IPS-18a (cell line): ENCODE data around the gene AK1.
"Not testable (repeated sequence)": the region's sequence is repeated elsewhere in the genome, so short reads cannot be mapped to it uniquely, and the experiment has no call there.

Experiments used
- H3K27ac ChIP-seq: one replicate; pipeline ENCODE4 v1.5.1; 2013; ENCODE audit warnings: low read length
- H3K27me3 ChIP-seq: one replicate; pipeline ENCODE4 v1.6.1; 2013; ENCODE audit warnings: mild to moderate bottlenecking, low read length; ENCODE audit not compliant: control insufficient read depth, insufficient read depth
- H3K36me3 ChIP-seq: one replicate; pipeline ENCODE4 v1.6.1; 2013; ENCODE audit warnings: low read depth, low read length; ENCODE audit not compliant: control insufficient read depth
- H3K4me1 ChIP-seq: one replicate; pipeline ENCODE4 v1.6.1; 2013; ENCODE audit warnings: low read depth, low read length; ENCODE audit not compliant: control insufficient read depth
- H3K4me3 ChIP-seq: one replicate; pipeline ENCODE4 v1.5.1; 2013; ENCODE audit warnings: low read length
- H3K9ac ChIP-seq: one replicate; pipeline ENCODE4 v1.6.1; 2013; ENCODE audit warnings: mild to moderate bottlenecking, low read length, moderate library complexity
- H3K9me3 ChIP-seq: one replicate; pipeline ENCODE4 v1.6.1; 2013; ENCODE audit warnings: low read depth, low read length; ENCODE audit not compliant: control insufficient read depth

The AK1 gene

DNA sequence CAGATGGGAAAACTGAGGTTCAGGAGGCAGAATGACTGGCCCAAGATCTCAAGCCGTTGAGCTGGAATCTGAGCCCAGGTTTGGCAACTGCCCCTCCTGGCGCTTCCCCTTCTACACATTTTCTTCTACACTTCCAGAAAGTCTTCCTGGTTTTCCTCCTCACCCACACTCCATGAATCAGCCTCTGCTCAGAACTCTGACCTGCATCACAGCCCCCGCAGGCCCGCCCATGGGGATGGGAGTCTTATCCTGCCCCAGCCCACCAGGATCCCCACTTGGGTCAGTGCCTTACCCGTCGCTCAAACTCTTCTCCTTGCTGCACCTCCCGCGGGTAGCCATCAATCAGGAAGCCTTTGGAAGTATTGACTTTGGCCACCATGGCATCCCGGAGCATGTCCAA is 5.9 kb downstream of the AK1 start:
- Histone ChIP-seq H3K9me3 (no peaks in the 10 kb centered on the region), H3K36me3 (no peaks in the 10 kb centered on the region), H3K9ac (no peak overlapping the region), H3K27ac (no peak overlapping the region), H3K4me3 (no peak overlapping the region), H3K4me1 (no peaks in the 10 kb centered on the region), H3K27me3 (no peaks in the 10 kb centered on the region)

DNA sequence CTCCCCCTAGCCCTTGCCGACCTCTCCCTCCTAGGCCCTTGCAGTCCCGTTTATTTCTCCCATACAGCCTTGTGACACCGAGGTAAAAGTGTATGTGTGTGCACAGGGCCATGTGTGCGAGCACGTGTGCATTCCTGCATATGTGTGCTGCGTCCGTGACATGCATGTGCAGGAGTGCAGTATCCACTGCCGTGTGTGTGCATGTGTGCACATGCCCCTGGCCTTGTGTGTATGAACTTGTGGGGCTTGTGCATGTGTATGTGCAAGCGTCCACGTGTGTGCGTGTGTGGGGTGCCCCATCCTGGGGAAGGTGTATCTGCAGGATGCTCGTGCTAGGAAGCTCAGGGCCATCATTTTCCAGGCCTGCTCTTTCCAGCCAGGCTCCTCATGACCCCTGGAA is 6.6 kb downstream of the AK1 start:
- H3K4me3 ChIP-seq: no peak overlapping the region
- H3K9me3 ChIP-seq: no peaks in the 10 kb centered on the region
- H3K27ac ChIP-seq: no peak overlapping the region
- no peaks in the 10 kb centered on the region for H3K4me1 ChIP-seq
- H3K36me3 ChIP-seq: no peaks in the 10 kb centered on the region
- H3K9ac ChIP-seq: no peak overlapping the region
- no peaks in the 10 kb centered on the region for H3K27me3 ChIP-seq

DNA sequence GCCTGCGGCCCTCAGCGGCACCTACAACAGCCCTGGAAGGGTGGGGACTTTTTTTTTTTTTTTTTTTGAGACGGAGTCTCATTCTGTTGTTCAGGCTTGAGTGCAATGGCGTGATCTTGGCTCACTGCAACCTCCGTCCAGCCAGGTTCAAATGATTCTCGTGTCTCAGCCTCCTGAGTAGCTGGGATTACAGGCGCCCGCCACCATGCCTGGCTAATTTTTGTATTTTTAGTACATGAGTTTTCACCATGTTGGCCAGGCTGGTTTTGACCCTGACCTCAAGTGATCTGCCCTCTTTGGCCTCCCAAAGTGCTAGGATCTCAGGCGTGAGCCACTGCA is 7.4 kb downstream of the AK1 start:
- H3K9ac ChIP-seq, H3K9me3 ChIP-seq, H3K27me3 ChIP-seq, H3K36me3 ChIP-seq, H3K4me3 ChIP-seq, H3K4me1 ChIP-seq, H3K27ac ChIP-seq: not testable (repeated sequence)

DNA sequence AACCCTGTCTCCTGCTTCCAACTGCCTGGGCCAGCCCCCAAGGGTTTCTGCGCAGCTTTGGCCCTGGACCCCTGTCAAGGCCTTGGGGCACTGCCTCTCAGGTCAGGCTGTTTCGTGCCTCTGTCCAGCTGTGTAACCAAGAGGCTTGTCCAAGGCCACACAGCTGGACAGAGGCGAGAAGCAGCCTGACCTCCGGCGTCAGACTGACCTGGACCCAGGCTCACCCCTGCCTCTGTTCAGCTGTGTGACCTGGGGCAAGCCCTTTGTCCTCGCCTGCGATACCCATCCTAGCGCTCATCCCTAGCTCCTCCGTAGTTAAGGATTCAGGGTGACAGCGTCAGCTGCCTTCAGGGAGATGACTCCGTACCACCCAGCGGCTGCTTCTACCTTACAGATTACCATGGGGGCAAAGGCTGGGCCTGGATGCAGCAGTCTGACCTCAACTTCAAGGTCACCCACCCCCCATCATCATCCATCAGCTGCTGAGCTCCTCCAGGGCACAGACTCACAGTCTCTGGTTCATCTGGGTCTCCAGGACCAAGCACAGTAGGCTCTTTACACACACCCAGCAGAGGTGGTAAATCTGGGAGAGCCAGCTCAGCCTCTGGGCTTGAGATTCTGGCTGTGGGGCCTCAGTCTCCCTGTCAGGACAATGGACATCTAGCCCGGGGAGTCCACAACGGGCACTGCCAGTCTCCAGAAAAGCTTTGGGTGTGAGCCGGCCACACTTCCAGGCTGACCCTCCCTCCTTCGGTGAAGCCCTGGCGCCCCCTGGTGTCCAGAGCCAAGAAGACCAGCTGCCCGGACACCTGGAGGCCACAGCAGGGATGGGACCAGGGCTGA is 7.9 kb downstream of the AK1 start:
- Histone ChIP-seq H3K27ac (no peak overlapping the region), H3K9ac (no peak overlapping the region), H3K9me3 (no peaks in the 10 kb centered on the region)

DNA sequence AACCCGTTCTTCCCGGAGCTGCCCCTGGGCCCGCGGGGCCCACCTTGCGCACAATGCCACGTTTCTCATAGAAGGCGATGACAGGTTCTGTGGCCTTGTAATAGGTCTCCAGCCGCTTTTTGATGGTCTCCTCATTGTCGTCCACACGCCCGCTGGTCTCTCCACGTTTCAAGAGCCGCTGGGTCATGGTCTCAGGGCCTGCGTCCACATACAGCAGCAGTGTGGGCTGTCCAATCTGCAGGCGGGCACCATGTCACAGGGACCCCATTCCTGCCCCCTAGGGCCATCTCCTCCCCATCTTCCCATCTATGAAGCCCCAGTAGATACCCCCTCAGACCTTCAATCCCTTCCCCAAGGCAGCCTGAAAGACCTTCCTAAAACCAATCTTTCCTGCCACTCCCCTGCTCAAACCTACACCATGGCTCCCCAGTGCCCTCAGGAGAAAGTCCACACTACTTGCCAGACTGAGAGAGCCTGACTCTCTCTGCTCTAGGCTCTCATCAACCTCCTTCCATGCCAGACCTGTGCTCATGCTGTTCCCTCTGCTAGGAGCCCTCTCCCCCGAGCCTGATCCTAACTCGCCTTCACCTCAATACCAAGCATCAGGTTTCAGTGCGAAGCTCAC is 9.1 kb downstream of the AK1 start:
- Histone ChIP-seq H3K9ac (no peak overlapping the region), H3K4me1 (no peaks in the 10 kb centered on the region), H3K36me3 (no peaks in the 10 kb centered on the region), H3K27ac (no peak overlapping the region), H3K27me3 (no peaks in the 10 kb centered on the region), H3K9me3 (no peaks in the 10 kb centered on the region), H3K4me3 (no peak overlapping the region)

More for the DNA sequence above, 7.9 kb downstream of the AK1 start:
- no peak overlapping the region for H3K4me3 ChIP-seq
- H3K27me3 ChIP-seq: no peaks in the 10 kb centered on the region
- no peaks in the 10 kb centered on the region for H3K4me1 ChIP-seq
- no peaks in the 10 kb centered on the region for H3K36me3 ChIP-seq

DNA sequence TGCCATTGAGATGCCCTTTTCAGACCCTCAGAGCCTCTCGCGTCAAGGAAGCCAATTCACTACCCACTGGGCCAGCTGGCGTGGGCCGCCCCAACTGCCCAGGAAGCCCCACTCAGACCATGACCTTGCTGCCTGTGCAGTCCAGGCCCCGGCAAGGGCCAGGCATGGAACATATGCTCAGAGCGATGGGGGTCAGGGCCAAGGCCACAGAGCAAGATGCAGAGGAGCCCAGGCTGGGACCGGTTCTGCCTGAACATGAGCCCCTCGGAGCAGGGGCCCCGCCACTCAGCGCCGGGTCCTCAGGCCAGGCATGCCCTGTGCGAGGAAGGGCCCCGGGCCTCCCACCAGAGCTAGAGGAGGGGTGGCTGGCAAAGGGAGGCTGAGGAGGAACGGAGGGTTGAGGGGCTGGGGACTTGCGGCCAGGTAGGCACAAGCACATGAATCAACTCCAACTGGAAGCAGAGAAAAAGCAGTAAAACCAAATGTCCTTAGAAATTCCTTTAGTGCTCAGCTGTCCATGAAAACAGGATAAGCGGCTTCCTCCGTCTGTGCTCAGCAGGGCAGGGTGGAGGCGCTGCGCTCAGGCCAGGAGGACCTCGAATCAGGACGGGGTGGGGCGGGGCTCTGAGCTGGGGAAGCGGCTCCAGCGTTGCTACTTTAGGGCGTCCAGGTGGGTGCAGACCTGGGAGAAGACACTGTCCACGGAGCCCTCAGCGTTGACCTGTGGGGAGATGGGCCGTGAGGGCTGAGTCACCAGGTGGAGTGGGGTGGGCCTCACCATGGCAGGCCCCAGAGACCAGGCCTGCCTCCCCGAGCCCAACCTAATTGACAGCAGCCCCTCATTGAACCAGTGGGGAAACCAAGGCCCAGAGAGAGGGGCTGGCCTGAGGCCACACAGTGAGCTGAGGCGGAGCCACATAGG is 9.9 kb downstream of the AK1 start:
- Histone ChIP-seq H3K9ac (no peak overlapping the region), H3K9me3 (no peaks in the 10 kb centered on the region), H3K36me3 (no peaks in the 10 kb centered on the region), H3K4me1 (no peaks in the 10 kb centered on the region), H3K27ac (no peak overlapping the region), H3K4me3 (no peak overlapping the region), H3K27me3 (no peaks in the 10 kb centered on the region)

DNA sequence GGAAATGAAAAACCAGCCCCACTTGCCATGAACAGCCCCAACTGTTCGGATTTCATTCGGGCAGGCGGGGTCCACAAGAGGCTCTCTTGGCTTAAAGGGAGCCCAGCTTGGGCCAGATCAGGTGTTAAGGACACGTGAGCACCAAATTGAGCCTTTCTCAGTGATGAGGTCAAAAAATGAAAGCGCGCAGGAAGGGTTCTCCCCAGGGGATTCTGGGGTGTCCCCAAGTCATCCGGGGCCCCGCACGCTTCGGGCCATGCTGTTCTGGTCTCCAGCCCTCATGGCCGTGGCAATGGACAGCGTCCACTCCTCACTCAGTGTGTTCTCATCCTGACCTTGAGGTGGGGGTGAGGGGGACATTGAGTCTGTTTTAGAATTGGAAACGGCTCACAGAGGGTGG is 10.9 kb downstream of the AK1 start:
- Histone ChIP-seq H3K9me3 (no peaks in the 10 kb centered on the region), H3K9ac (no peak overlapping the region), H3K4me1 (no peaks in the 10 kb centered on the region), H3K4me3 (no peak overlapping the region), H3K36me3 (no peaks in the 10 kb centered on the region), H3K27ac (no peak overlapping the region), H3K27me3 (no peaks in the 10 kb centered on the region)

DNA sequence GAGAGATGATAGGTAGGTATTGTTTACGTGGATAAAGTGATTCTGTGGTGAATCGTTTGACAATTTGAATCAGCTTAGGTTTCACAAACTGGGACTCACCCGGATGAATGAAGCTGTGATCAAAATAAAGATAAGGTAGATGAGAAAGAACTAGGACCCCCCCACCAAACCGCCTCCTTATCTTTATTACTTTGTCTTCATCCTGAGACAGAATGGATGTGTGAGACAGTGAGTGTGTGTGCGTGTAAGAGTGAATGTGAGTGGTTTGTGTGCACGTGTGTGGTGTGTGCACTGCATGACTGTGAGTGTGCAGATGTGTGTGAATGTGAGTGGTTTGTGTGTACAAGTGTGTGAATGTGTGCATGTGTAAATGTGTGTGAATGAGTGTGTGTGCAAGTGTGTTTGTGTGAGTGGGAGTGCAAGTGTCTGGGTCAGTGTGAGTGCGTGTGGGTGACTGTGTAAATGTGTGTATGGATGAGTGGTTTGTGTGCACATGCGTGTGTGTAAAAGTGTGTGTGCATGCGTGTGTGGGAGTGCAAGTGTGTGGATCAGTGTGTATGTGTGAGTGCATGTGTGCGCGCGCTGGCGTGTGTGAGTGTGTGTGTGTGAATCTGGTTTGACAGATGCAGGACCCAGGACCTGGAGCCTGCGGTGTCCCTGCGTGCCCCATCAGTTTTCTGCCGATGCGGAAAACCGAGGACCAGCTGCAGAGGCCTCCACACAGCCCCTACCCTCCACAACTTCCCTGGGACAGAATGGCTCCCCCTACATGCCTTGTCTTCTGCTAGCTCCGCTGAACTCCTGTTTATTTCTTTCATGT is 11.6 kb downstream of the AK1 start:
- H3K4me3 ChIP-seq: no peak overlapping the region
- H3K27me3 ChIP-seq: no peaks in the 10 kb centered on the region
- no peak overlapping the region for H3K27ac ChIP-seq
- no peaks in the 10 kb centered on the region for H3K36me3 ChIP-seq
- no peak overlapping the region for H3K9ac ChIP-seq
- no peaks in the 10 kb centered on the region for H3K4me1 ChIP-seq
- H3K9me3 ChIP-seq: no peaks in the 10 kb centered on the region

DNA sequence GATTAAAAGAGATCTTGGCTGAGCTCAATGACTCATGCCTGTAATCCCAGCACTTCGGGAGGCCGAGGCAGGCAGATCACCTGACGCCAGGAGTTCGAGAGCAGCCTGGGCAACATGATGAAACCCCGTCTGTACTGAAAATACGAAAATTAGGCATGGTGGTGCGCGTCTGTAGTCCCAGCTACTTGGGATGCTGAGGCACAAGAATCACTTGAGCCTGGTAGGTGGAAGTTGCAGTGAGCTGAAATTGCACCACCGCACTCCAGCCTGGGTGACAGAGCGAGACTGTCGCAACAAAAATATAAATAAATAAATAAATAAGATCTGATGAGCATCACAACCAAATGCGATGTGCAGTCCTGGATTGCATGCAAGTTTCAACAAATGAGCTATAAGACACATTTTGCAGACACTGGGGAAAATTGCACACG is 14.3 kb downstream of the AK1 start:
- no peaks in the 10 kb centered on the region for H3K27me3 ChIP-seq
- H3K36me3 ChIP-seq: no peaks in the 10 kb centered on the region
- no peaks in the 10 kb centered on the region for H3K9me3 ChIP-seq
- no peak overlapping the region for H3K9ac ChIP-seq
- H3K27ac ChIP-seq: no peak overlapping the region
- H3K4me3 ChIP-seq: no peak overlapping the region
- H3K4me1 ChIP-seq: no peaks in the 10 kb centered on the region

DNA sequence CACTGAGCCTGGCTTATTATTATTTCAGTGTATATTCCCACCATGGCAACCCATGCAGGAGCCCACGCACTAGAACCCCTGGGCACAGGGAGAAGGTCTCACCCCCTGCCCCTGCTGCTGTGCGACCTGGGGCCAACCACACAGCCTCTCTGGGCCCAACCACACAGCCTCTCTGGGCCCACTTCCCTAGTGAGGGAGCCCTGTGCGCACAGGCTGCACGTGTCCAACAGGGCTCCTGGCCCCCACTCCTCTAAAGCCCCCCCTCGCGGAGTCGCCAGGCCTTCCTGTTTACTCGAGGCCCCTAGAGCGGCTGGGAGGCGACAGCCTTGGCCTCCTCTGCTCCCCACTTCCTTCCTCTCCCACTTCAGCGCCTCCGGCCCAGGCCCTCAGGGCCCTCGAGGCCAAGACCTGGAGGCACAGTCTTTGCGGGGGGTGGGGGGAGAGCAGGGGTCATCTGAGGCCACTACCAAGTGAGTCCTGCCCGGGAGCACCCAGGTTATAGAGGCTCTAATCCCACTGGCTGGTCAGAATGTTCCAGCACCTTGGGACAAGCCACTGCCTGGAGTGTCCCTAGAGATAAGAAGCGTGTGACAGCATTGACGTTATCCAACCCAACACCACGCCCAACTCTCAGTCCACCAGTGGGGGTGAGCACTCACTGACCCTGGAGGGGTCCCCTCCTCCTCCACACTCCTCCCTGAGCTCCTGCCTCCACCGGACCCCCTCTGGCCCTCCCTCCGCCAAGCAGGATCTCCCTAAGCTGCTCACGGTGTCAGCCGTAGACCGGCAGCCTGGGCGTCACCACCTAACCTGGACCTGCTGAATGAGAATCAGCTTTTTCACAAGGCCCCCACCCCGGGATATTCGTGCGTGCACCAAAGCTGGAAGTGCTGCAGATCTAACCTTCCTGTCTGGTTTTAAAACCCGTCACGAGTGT is 15.1 kb downstream of the AK1 start:
- H3K9ac ChIP-seq: no peak overlapping the region
- H3K36me3 ChIP-seq: no peaks in the 10 kb centered on the region
- no peaks in the 10 kb centered on the region for H3K27me3 ChIP-seq
- H3K9me3 ChIP-seq: no peaks in the 10 kb centered on the region
- no peak overlapping the region for H3K4me3 ChIP-seq
- no peak overlapping the region for H3K27ac ChIP-seq
- H3K4me1 ChIP-seq: no peaks in the 10 kb centered on the region
